Inflammatory macrophage treated with lipopolysaccharide for 1 hour (primary cell): ENCODE data around the gene CCDC154.

Source experiments
- DNase-seq, 2 donors: peaks; one replicate each; pipeline ENCODE4 v3.0.0-alpha.2; 2020 to 2022

Gene CCDC154

DNA sequence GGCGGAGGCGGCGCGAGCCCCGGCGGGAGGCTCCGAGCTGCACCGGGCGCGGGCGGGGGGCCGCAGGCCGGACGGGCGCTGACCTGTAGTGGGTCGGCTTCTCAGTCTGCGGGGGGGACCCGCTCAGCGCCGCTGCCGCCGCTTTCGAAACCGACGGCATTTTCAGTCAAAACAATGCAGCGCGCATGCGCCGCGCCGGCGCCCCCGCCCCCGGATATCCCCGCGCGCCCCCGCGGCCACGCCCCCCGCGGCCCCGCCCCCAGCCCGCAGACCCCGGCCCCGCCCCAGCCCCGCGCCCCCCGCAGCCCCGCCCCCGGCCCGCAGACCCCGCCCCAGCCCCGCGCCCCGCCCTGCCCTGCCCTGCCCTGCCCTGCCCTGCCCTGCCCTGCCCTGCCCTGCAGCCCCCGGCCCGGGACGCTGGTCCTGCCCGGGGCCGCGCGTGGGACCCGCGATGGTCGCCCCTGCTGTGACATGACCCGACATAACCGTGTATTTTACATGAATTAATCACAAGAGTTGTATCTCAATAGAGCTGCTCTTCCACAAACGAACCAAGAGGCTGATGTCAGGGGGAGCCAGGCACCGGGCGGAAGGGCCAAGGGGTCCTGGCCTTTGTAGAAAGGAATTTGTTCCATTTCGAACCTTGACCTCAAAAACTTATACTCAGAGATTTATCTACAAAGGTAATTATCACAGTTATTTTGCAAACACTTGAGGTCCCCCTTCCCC lies 29.7 kb downstream of the CCDC154 start, which contains the start of gene UNKL:
TSS of gene UNKL (minus strand) at position 173 of the 729 bp plus-strand sequence. CDS start at position 160, 13 bp downstream.
- DNase-seq: peak; percentile 30 to 54

GRCh38 chr16:1413684-1414531 lies 30.4 kb downstream of the CCDC154 start:
- DNase-seq: peak; percentile 32 to 64

DNA sequence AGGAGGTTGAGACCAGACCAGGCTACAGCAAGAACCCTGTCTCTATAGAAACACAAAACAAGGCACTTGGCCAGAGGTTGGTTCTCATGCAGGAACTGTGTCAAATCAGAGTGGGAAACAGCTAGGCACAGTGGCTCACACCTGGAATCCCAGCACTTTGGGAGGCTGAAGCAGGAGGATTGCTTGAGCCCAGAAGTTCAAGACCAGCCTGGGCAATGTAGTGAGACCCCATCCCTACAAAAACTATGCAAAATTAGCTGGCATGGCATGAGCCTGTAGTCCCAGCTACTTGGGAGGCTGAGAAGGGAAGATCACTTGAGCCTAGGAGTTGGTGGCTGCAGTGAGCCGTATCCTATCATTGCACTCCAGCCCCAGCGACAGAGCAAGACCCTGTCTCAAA lies 31.5 kb downstream of the CCDC154 start:
- DNase-seq: no peak

DNA sequence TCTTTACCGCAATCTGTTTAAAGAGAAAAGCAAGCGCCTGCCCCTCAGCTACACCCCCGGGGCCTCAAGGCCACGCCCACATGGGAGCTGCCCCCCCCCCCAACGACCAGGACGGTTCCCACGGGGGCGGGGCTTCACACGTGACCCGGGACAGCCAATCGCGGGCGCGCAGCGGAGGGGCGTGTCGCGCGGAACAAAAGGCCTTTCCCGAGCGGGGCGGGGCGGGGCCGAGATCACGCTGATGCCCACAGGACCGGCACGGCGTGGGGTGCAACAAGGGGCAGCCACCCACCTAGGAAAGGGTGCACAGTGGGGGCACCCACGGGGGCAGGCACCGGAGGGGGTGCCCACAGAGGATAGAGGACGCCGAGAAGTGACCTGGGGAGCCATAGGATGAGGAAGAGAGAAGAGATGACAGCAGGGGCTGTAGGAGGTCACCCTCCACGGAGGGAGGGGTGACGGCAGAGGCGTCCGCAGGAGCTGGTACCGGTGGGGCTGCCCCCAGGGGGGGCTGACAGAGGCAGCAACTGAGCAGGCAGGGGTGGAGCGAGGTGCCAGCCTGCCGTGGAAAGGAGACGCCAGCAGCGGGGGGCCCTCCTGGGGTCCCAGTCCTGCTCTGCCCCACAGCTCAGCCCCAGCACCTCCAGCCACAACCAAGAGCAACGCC lies 36.1 kb downstream of the CCDC154 start:
- peak; percentile 76 to 96 for DNase-seq

DNA sequence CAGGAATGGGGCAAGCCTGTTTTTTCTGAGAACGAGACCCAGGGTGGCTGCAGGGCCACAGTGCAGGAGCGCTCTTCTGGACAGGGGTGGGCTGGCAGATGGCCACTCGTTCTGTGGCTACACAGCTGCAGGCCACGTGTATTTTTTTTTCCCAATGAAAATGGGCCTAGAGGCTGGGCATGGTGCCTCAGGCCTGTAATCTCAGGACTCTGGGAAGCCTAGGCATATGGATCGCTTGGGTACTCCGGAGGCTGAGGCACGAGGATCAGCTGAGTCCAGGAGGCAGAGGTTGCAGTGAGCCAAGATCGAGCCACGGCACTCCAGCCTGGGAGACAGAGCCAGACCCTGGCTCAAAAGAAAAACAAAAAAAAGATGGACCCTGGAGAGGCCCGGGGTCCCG lies 36.6 kb downstream of the CCDC154 start:
- no peak for DNase-seq

DNA sequence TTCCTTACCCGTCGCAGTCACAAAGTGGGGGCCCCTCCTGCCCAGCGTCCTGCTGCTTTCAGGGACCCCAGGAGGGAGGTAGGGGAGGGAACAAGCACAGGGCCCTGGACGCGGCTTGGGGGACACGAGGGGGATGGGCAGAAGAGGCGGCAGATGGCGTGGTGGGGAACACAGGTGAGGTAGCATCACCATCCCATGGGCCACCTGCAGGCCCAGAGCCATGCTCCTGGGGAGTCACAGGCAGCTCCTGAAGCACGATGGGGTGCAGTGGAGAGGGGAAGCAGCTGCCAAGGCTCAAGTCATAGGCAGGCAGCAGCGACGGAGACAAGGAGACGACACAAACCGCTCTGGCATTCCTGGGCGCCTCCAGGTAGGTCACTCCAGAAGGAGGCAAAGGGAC lies 40.6 kb downstream of the CCDC154 start:
- no peak for DNase-seq

GRCh38 chr16:1403036-1403435 lies 41.3 kb downstream of the CCDC154 start:
- DNase-seq: no peak

- no peak for DNase-seq
Observed at GRCh38 chr16:1401758-1402154, 42.6 kb downstream of the CCDC154 start.

DNA sequence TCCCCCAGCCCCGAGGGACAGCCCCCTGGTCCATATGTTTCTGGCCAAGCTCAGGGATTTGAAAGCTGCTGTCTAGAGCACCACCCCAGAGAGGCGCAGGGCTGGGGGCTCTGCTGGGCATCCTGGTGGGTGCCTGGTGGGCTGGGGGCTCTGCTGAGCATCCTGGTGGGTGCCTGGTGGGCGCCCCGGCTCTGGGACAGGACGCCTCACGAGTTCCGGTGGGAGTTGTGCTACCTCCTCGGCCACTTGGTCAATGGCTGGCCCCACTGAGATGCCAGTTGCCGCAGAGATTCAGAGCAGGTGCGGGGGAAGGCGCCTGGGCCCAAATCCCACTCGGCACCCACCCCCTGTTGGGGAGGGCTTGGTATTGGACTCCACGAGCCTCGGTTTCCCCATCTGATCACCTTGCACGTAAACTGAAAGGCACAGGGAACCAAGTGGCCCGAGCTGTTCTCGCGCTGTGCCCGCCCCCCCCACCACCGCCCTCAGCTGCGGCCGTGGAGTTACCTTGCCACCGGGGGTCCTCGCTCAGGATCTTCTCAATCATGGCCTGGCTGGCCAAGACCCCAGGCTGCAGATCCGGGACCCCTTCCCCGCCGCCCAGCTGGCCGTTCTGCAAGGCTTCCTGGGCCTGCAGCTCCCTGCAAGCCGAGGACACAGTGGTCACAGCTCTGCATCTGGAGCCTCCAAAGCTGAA lies 43.1 kb downstream of the CCDC154 start:
- DNase-seq: no peak

- DNase-seq: no peak
Observed at GRCh38 chr16:1398826-1399581, 45.4 kb downstream of the CCDC154 start.

DNA sequence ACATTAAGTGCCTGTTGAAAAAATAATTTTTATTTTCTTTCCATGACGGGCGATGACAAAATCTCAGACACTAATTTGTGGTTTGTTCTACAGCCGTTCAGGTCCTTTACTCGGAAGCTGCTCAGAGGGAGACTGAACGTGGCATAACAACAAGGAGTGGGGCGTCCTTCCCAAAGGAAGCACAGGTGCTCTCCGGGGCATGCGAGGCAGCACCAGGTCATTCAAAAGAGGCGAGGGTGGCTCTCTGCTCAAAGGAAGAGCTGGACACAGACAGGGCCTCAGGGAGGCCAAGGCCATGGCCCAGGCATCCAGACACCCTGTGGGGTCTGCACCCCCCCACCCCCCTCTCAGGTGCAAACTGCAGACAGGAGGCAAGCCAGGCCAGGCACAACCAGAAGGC lies 46.0 kb downstream of the CCDC154 start:
- no peak for DNase-seq

- no peak for DNase-seq
Observed at GRCh38 chr16:1397779-1398178, 46.6 kb downstream of the CCDC154 start.

GRCh38 chr16:1395444-1396031 lies 48.8 kb downstream of the CCDC154 start:
- no peak for DNase-seq

DNA sequence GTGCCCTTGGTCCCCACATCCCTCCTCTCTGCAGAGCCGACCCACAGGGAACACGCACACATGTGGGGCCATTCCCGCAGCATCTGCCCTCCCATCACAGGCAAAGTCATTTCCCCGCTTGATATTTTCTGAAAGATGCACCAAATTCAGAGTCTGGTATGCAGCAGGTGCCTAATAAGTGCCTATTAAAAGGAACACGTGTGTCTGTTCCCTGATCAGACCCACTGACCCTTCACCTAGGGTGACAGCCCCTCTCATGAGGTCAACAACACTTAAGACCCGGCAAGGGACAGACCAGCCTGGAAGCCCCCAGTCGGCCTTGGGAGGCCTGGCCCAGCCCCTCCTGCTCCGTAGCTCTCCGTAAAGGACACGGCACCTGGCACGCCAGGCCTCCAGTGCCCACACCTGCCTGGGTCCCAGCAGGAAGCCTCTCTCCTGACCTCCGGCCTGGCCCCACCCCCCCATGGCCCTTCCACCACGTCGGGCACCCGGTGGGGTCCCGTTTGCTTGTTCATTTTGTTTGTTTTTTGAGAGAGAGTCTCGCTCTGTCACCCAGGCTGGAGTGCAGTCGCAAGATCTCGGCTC lies 49.9 kb downstream of the CCDC154 start:
- no peak for DNase-seq

DNA sequence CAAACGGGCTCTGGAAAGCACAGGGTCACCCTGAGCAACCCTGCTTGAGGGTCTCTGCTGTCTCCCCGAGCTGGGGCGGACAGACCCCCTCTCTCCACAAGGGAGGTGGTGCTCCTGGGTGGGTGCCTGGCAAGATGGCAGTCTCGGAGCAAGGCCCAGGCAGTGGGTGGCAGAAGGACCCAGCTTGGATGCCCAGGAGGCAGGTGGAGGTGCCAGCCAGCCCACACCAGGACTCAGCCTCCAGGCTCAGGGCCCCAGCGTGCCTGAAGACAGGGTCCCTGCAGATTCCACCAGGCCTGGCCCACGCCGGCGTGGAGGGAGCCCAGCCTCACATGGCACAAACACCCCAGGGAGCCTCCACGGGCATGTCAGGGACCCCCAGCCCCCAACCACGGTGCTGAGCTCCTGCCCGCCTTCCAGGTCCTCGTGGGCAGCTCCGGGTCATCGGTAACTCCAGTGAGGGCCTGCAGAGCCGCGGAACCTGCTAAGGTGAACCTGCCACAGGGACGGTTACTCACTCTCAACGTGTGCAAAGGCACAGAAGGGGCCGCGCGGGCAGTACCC lies 50.7 kb downstream of the CCDC154 start:
- no peak for DNase-seq

DNA sequence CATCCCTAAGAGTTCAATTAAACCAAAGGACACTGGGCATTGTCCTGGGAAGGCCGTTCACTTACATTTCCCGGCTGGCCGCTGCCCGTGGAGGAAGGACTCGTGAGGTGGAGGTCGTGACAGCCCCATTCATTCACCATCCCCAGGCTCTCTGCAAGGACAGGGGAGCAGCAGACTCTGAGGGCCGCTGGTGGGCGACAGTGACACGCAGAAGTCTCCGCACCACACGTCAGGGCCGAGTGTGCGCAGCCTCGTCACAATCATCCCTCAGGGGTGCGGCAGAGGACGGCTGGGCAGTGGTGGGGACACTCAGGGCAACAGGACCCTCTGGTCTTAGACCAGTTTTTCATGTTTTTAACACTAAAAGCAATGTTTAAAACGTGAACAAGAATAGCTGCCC lies 51.5 kb downstream of the CCDC154 start:
- no peak for DNase-seq

- DNase-seq: no peak
Observed at GRCh38 chr16:1390239-1390779, 54.0 kb downstream of the CCDC154 start.

- DNase-seq: no peak
Observed at GRCh38 chr16:1389762-1390161, 54.6 kb downstream of the CCDC154 start.

DNA sequence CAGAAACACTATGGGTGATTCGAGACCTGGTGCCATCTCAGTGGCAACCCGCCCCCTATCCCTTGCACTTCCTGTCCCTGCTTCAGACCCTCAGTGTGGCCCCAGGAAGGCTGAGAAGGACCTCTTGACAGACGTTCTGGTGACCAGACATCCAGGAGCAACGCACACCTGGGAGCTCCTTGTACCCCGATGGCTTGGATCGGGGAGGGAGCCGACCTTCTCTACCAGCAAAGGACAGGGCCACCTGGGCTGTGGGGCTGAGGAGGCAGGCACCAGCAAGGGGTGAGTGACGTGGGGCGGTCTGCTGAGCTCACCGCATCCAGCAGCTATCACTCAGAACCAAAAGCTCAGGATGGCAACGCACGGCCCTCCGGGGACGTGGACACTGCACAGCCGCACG lies 57.0 kb downstream of the CCDC154 start:
- DNase-seq: no peak

DNA sequence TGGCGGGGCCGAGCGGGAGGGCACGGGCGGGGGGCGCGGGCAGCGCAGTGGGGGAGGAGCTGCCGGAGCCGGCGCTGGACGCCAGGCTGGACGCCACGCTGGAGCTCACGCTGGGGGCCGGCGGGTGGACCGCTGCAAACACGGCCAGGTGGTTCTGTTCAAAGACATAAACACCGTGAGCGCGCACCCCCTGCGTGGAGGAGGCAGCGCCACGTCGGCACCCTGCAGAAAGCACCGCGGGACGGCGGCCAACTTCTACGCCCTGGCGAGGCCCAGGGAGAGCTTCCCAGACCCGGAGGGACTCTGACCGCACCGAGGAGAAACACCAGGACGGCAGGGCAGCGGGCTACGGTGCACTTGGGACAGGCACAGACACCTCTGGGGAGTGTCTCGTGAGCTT lies 59.1 kb downstream of the CCDC154 start:
- DNase-seq: no peak
